Pancreas (tissue), 10 donors: ENCODE measurements around the gene HRC. TPM values are rescaled to one million over a fixed set of nuclear protein-coding genes. Genes with fewer than 3 reads are reported as not detected.

ENCODE experiments used
- ATAC-seq, 4 donors: fragments of 200-7000 bp; cut with Tn5 transposase; one replicate each; pipeline versions ENCODE4 v1.8.0 to v1.9.1; 2020; ENCODE audit warnings: mild to moderate bottlenecking in 4 of 4, moderate library complexity in 4 of 4
- DNase-seq, 6 donors: peaks; one replicate each; pipeline ENCODE4 v3.0.0-alpha.2; 2020
- FAIRE-seq: peaks from 2 replicates; lab custom pipeline; 2012; peaks lifted over from hg19 to GRCh38; lab: Jason Lieb, UNC
- H3K27ac ChIP-seq, 4 donors: fragments of 200-600 bp; sonication (generic); 1 replicate in 3 of 4; 2 replicates in 1 of 4; pipeline versions ENCODE4 v1.5.0 to v1.8.0; 2020
- H3K27me3 ChIP-seq, 4 donors: fragments of 200-600 bp; one replicate each; pipeline ENCODE4 v1.8.0; 2021
- H3K36me3 ChIP-seq, 3 donors: fragments of 200-600 bp; sonication (generic) in 1 of 3; one replicate each; pipeline versions ENCODE4 v1.5.0 to v1.8.0; 2020 to 2021
- H3K4me1 ChIP-seq, 3 donors: fragments of 200-600 bp; one replicate each; pipeline ENCODE4 v1.8.0; 2021
- H3K4me3 ChIP-seq, 4 donors: fragments of 200-600 bp; sonication (generic) in 2 of 4; one replicate each; pipeline versions ENCODE4 v1.5.0 to v1.8.0; 2020 to 2021
- H3K9me3 ChIP-seq, 4 donors: fragments of 200-600 bp; one replicate each; pipeline ENCODE4 v1.8.0; 2021
- WGBS, 2 donors: extraction: QIAGEN DNeasy Blood & Tissue Kit; methylation state at CpG; one replicate each; pipeline ENCODE4 v1.1.7; 2013; 5-methylcytosine and 5-hydroxymethylcytosine counted together
- intact Hi-C, 3 donors: fragments of 100-400 bp; cut with DNase I; formaldehyde crosslinking; loops; one replicate each; pipeline versions ENCODE4 v1.11.1 to v1.14.2; 2022
- polyA plus RNA-seq, 2 donors: library from polyadenylated mRNA; stranded (reverse); fragments of 200-250 nt; gene quantifications; one replicate each; pipeline ENCODE4 v1.2.3, GENCODE V29; 2013
- total RNA-seq, 6 donors: library from RNA; stranded (reverse); fragmentation: NEBNext Ultra II Directional in 4 of 6; extraction: Animal tissue kit (Norgen Biotek cat#: 25700) in 4 of 6; gene quantifications; one replicate each; pipeline versions ENCODE4 v1.2.1 to v1.2.4, GENCODE V29; 2021 to 2023
- TF ChIP-seq, protein P1 (sequence below), 4 donors: fragments of 200-600 bp; sonication (generic) in 3 of 4; IDR thresholded peaks; one replicate each; pipeline versions ENCODE4 v1.5.0 to v1.8.0; 2021; ENCODE audit warnings: antibody characterized with exemption in 4 of 4
- donor health status: healthy with polysubstance abuse.
- donor health status: DM: no; HTN: no; CAD: no; lungs with moderate emphysema.
- donor health status: DM: no; HTN: no; CAD: no.
- donor health status: control.
- donor health status: control.
- donor health status: Bipolar disorder and iron deficiency.
- donor health status: DM: yes; HTN: yes; CAD: no.
- donor health status: DM: no; HTN: no; CAD: no.
- donor health status: DM: no; HTN: no; CAD: no.
- donor health status: DM: yes; HTN: yes; CAD: no.

The HRC gene
- total and polyA plus RNA-seq, 8 donors, result 0.09 to 0.79 (median 0.43) TPM; not detected in 1

GRCh38 chr19:49102303-49102702 is 52.9 kb downstream of the HRC start:
- no peak overlapping the region for H3K27ac ChIP-seq
- intact Hi-C loops, result loop anchor here in 1 of 3 donors (5.0 kb wide), 1 partner anchor 95 kb away; no protein-coding TSS in a partner anchor
- no peaks in the 10 kb centered on the region for H3K9me3 ChIP-seq
- no peaks in the 10 kb centered on the region for H3K4me1 ChIP-seq
- TF ChIP-seq, protein P1, sequence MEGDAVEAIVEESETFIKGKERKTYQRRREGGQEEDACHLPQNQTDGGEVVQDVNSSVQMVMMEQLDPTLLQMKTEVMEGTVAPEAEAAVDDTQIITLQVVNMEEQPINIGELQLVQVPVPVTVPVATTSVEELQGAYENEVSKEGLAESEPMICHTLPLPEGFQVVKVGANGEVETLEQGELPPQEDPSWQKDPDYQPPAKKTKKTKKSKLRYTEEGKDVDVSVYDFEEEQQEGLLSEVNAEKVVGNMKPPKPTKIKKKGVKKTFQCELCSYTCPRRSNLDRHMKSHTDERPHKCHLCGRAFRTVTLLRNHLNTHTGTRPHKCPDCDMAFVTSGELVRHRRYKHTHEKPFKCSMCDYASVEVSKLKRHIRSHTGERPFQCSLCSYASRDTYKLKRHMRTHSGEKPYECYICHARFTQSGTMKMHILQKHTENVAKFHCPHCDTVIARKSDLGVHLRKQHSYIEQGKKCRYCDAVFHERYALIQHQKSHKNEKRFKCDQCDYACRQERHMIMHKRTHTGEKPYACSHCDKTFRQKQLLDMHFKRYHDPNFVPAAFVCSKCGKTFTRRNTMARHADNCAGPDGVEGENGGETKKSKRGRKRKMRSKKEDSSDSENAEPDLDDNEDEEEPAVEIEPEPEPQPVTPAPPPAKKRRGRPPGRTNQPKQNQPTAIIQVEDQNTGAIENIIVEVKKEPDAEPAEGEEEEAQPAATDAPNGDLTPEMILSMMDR (IDR thresholded peaks at IDR 0.05), result no peak
- no peak overlapping the region for H3K4me3 ChIP-seq
- WGBS, 2 donors, result 93 to 95% methylated on average over 12 of the region's 12 CpGs
- no peak for ATAC-seq
- no peak for DNase-seq
- no peaks in the 10 kb centered on the region for H3K27me3 ChIP-seq
- no peak for FAIRE-seq
- H3K36me3 ChIP-seq, result peaks cover 3 to 70% (median 28%) of the 10 kb centered on the region in 3 donors

Other genes starting within 250 kb of the HRC start
- under 1 TPM in 1 of 6 donors, not detected in 5; 0.28 TPM for gene DHDH, start 221.7 kb downstream of the HRC start, total RNA-seq
- 1 to 10 TPM in 1 of 2 donors, under 1 TPM in 1; 0.30 to 1.0 TPM for gene DHDH, start 221.7 kb downstream of the HRC start, polyA plus RNA-seq
- gene BAX, start 200.5 kb downstream of the HRC start, total RNA-seq, result 10 to 100 TPM; 20.3 to 41.5 (median 28.0) TPM
- 10 to 100 TPM; 43.5 to 48.1 TPM for gene BAX, start 200.5 kb downstream of the HRC start, polyA plus RNA-seq
- gene FTL, start 190.1 kb downstream of the HRC start, total RNA-seq, result 1,000 to 10,000 TPM in 1 of 6 donors, 100 to 1,000 TPM in 5; 394 to 1,427 (median 690) TPM
- 1,000 to 10,000 TPM; 1,427 to 1,473 TPM for gene FTL, start 190.1 kb downstream of the HRC start, polyA plus RNA-seq
- 10 to 100 TPM in 4 of 6 donors, 1 to 10 TPM in 2; 7.3 to 14.6 (median 12.2) TPM for gene GYS1, start 162.1 kb downstream of the HRC start, total RNA-seq
- 10 to 100 TPM; 14.5 to 18.2 TPM for gene GYS1, start 162.1 kb downstream of the HRC start, polyA plus RNA-seq
- gene RUVBL2, start 161.5 kb downstream of the HRC start, total RNA-seq, result 10 to 100 TPM; 17.0 to 38.0 (median 29.1) TPM
- gene RUVBL2, start 161.5 kb downstream of the HRC start, polyA plus RNA-seq, result 10 to 100 TPM; 43.9 to 44.9 TPM
- gene LHB, start 138.3 kb downstream of the HRC start, total RNA-seq, result 1 to 10 TPM in 5 of 6 donors, under 1 TPM in 1; 0.98 to 6.6 (median 3.5) TPM
- gene LHB, start 138.3 kb downstream of the HRC start, polyA plus RNA-seq, result 10 to 100 TPM; 30.1 to 54.4 TPM
- gene CGB3, start 131.1 kb downstream of the HRC start, total RNA-seq, result not detected
- gene CGB3, start 131.1 kb downstream of the HRC start, polyA plus RNA-seq, result not detected
- not detected for gene CGB2, start 123.5 kb downstream of the HRC start, total RNA-seq
- not detected for gene CGB2, start 123.5 kb downstream of the HRC start, polyA plus RNA-seq
- gene CGB1, start 118.5 kb downstream of the HRC start, total RNA-seq, result not detected
- gene CGB1, start 118.5 kb downstream of the HRC start, polyA plus RNA-seq, result not detected
- gene CGB5, start 111.5 kb downstream of the HRC start, total RNA-seq, result not detected
- not detected for gene CGB5, start 111.5 kb downstream of the HRC start, polyA plus RNA-seq
- gene CGB8, start 106.3 kb downstream of the HRC start, total RNA-seq, result not detected
- not detected for gene CGB8, start 106.3 kb downstream of the HRC start, polyA plus RNA-seq
- not detected for gene CGB7, start 97.6 kb downstream of the HRC start, total RNA-seq
- gene CGB7, start 97.6 kb downstream of the HRC start, polyA plus RNA-seq, result under 1 TPM in 1 of 2 donors, not detected in 1; 0.38 TPM
- gene NTF4, start 90.6 kb downstream of the HRC start, total RNA-seq, result not detected
- under 1 TPM in 1 of 2 donors, not detected in 1; 0.09 TPM for gene NTF4, start 90.6 kb downstream of the HRC start, polyA plus RNA-seq
- gene KCNA7, start 82.7 kb downstream of the HRC start, total RNA-seq, result not detected
- gene KCNA7, start 82.7 kb downstream of the HRC start, polyA plus RNA-seq, result not detected
- gene SNRNP70, start 69.9 kb downstream of the HRC start, total RNA-seq, result 100 to 1,000 TPM in 5 of 6 donors, 10 to 100 TPM in 1; 87.9 to 205 (median 136) TPM
- gene SNRNP70, start 69.9 kb downstream of the HRC start, polyA plus RNA-seq, result 100 to 1,000 TPM; 799 to 883 TPM
- gene LIN7B, start 41.0 kb downstream of the HRC start, total RNA-seq, result 1 to 10 TPM; 4.7 to 6.5 (median 4.9) TPM
- gene LIN7B, start 41.0 kb downstream of the HRC start, polyA plus RNA-seq, result 10 to 100 TPM; 19.1 to 20.7 TPM
- 1 to 10 TPM; 1.4 to 2.1 (median 1.6) TPM for gene C19orf73, start 36.3 kb downstream of the HRC start, total RNA-seq
- 1 to 10 TPM; 4.9 to 9.8 TPM for gene C19orf73, start 36.3 kb downstream of the HRC start, polyA plus RNA-seq
- 1 to 10 TPM; 4.1 to 8.0 (median 6.0) TPM for gene PPFIA3, start 35.9 kb downstream of the HRC start, total RNA-seq
- gene PPFIA3, start 35.9 kb downstream of the HRC start, polyA plus RNA-seq, result 10 to 100 TPM; 27.4 to 39.7 TPM
- 10 to 100 TPM; 11.8 to 29.7 (median 15.2) TPM for gene TRPM4, start 2.4 kb upstream of the HRC start, total RNA-seq
- 10 to 100 TPM; 19.2 to 47.1 TPM for gene TRPM4, start 2.4 kb upstream of the HRC start, polyA plus RNA-seq
- 1 to 10 TPM; 1.5 to 4.1 (median 2.7) TPM for gene SLC6A16, start 169.8 kb upstream of the HRC start, total RNA-seq
- gene SLC6A16, start 169.8 kb upstream of the HRC start, polyA plus RNA-seq, result 1 to 10 TPM; 4.5 to 5.9 TPM
- 10 to 100 TPM in 1 of 6 donors, 1 to 10 TPM in 3, under 1 TPM in 2; 0.35 to 23.1 (median 2.7) TPM for gene CD37, start 180.0 kb upstream of the HRC start, total RNA-seq
- gene CD37, start 180.0 kb upstream of the HRC start, polyA plus RNA-seq, result 1 to 10 TPM; 1.8 to 2.0 TPM
- 10 to 100 TPM; 10.5 to 30.6 (median 12.6) TPM for gene TEAD2, start 207.0 kb upstream of the HRC start, total RNA-seq
- gene TEAD2, start 207.0 kb upstream of the HRC start, polyA plus RNA-seq, result 10 to 100 TPM; 16.0 to 16.8 TPM
- 1 to 10 TPM in 1 of 6 donors, under 1 TPM in 3, not detected in 2; 0.41 to 1.3 (median 0.53) TPM for gene DKKL1, start 208.5 kb upstream of the HRC start, total RNA-seq
- under 1 TPM in 1 of 2 donors, not detected in 1; 0.12 TPM for gene DKKL1, start 208.5 kb upstream of the HRC start, polyA plus RNA-seq
- gene KASH5, start 232.9 kb upstream of the HRC start, total RNA-seq, result 1 to 10 TPM; 1.3 to 3.3 (median 2.7) TPM
- 1 to 10 TPM; 1.2 to 1.7 TPM for gene KASH5, start 232.9 kb upstream of the HRC start, polyA plus RNA-seq